PC-9 (cell line): ENCODE measurements around the gene TGFB1I1. TPM values are rescaled to one million over a fixed set of nuclear protein-coding genes. Genes with fewer than 3 reads are reported as not detected.
"Not testable (repeated sequence)": the region's sequence is repeated elsewhere in the genome, so short reads cannot be mapped to it uniquely, and the experiment has no call there.

Experiments used
- BruUV-seq: library from RNA; stranded (reverse); fragments of 400-500 nt; replicated peaks from 2 replicates; lab custom pipeline; 2021; lab: Mats Ljungman, UMichigan
- CTCF ChIA-PET: fragments of 300-600 bp; sonication (Branson Sonifier 250); formaldehyde crosslinking; loops from one replicate; lab custom pipeline; 2022; ENCODE audit warnings: antibody characterized with exemption; lab: Charles Lee
- POLR2A ChIA-PET: fragments of 300-600 bp; sonication (Branson Sonifier 250); formaldehyde crosslinking; loops from one replicate; lab custom pipeline; 2022; ENCODE audit warnings: antibody characterized with exemption; ENCODE audit not compliant: unreplicated experiment; lab: Charles Lee
- DNase-seq, 2 experiments: peaks; one replicate each; pipeline versions ENCODE4 v3.0.0 to v3.0.0-alpha.2; 2015 to 2022; ENCODE audit warnings: mixed read lengths in 1 of 2
- H2AFZ ChIP-seq: fragments of 200-600 bp; sonication (generic); 2 replicates; pipeline ENCODE4 v1.8.1; 2017; ENCODE audit warnings: antibody characterized with exemption
- H3F3A ChIP-seq: fragments of 200-600 bp; sonication (generic); 2 replicates; pipeline ENCODE4 v1.8.1; 2017; ENCODE audit warnings: antibody characterized with exemption, mild to moderate bottlenecking, low read depth; ENCODE audit not compliant: insufficient read depth
- H3K27ac ChIP-seq: fragments of 200-600 bp; sonication (generic); 2 replicates; pipeline ENCODE4 v1.6.1; 2016; ENCODE audit warnings: mixed run types
- H3K27me3 ChIP-seq: fragments of 200-600 bp; sonication (generic); 2 replicates; pipeline ENCODE4 v1.6.1; 2016; ENCODE audit warnings: low read depth, mixed run types; ENCODE audit not compliant: insufficient read depth
- H3K36me3 ChIP-seq: fragments of 200-600 bp; sonication (generic); 2 replicates; pipeline ENCODE4 v1.6.1; 2016; ENCODE audit warnings: low read depth, mixed run types
- H3K4me1 ChIP-seq: fragments of 200-600 bp; sonication (generic); replicated peaks from 2 replicates; pipeline ENCODE4 v1.6.1; 2016; ENCODE audit warnings: mixed run types; ENCODE audit not compliant: insufficient read depth
- H3K4me2 ChIP-seq: fragments of 200-600 bp; sonication (generic); 2 replicates; pipeline ENCODE4 v1.6.1; 2017; ENCODE audit warnings: mixed run types
- H3K4me3 ChIP-seq: fragments of 200-600 bp; sonication (generic); 2 replicates; pipeline ENCODE4 v1.6.1; 2016; ENCODE audit warnings: mixed run types
- H3K79me2 ChIP-seq: fragments of 200-600 bp; sonication (generic); 2 replicates; pipeline ENCODE4 v1.6.1; 2017; ENCODE audit warnings: low read depth, mixed run types
- H3K9me2 ChIP-seq: fragments of 200-600 bp; sonication (generic); 2 replicates; pipeline ENCODE4 v1.8.1; 2017; ENCODE audit warnings: mild to moderate bottlenecking; ENCODE audit not compliant: insufficient read depth
- H3K9me3 ChIP-seq: fragments of 200-600 bp; sonication (generic); 2 replicates; pipeline ENCODE4 v1.8.1; 2016; ENCODE audit warnings: low read depth; ENCODE audit not compliant: insufficient read depth
- H4K20me1 ChIP-seq: fragments of 200-600 bp; sonication (generic); 2 replicates; pipeline ENCODE4 v1.8.1; 2017; ENCODE audit not compliant: insufficient read depth
- EZH2 ChIP-seq: fragments of 200-600 bp; sonication (generic); IDR thresholded peaks from 2 replicates; pipeline ENCODE4 v1.8.0; 2017; ENCODE audit warnings: antibody characterized with exemption, low read depth
- intact Hi-C: fragments of 100-400 bp; cut with micrococcal nuclease; formaldehyde crosslinking; loops from one replicate; pipeline ENCODE4 v1.10.0; 2022; ENCODE audit not compliant: unreplicated experiment
- total RNA-seq: library from RNA; stranded (reverse); gene quantifications from 2 replicates; pipeline ENCODE4 v1.2.3, GENCODE V29; 2021
- TF ChIP-seq, protein P1 (sequence below): fragments of 200-600 bp; sonication (generic); conservative IDR thresholded peaks from 2 replicates; pipeline ENCODE4 v1.6.1; 2017; ENCODE audit warnings: mixed run types, antibody characterized with exemption, mild to moderate bottlenecking, moderate library complexity

TGFB1I1 gene
- total RNA-seq, 1 experiment from 2014 or later: 9.0 TPM

DNA sequence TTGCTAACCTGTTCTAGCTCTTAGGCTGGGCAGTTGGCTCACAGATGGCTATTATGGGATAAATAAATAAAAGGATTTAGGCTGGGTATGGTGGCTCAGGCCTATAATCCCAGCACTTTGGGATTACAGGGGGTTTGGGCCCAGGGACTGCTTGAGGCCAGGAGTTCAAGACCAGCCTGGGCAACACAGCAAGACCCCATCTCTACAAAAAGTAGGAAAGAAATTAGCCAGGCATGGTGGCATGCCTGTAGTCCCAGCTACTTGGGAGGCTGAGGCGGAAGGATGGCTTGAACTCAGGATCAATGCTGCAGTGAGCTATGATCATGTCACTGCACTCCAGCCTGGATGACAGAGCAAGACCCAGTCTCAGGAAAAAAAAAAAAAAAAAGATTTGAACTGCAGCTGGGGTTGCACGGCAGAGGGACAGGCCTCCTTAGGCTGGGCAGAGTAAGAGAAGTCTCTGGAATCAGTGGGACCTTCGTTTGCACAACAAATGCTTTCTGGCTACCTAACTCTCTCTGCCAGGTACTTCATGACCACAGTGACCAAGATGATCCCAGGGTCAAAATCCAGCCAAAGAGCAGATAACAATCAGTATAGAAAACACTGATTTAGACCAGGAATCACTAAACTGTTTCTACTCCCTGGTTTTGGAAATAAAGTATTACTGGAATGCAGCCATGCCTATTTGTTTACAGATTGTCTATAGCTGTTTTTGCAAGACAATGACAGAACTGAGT lies 29.4 kb downstream of the TGFB1I1 start:
- ChIA-PET CTCF (interaction anchor here (0.5 kb wide), 1 partner anchor 31 kb away, joined by 3 read pairs; no protein-coding TSS in a partner anchor), POLR2A (no interaction called here)
- no TSS peak for BruUV-seq
- DNase-seq: no peak
- TF ChIP-seq, protein P1, sequence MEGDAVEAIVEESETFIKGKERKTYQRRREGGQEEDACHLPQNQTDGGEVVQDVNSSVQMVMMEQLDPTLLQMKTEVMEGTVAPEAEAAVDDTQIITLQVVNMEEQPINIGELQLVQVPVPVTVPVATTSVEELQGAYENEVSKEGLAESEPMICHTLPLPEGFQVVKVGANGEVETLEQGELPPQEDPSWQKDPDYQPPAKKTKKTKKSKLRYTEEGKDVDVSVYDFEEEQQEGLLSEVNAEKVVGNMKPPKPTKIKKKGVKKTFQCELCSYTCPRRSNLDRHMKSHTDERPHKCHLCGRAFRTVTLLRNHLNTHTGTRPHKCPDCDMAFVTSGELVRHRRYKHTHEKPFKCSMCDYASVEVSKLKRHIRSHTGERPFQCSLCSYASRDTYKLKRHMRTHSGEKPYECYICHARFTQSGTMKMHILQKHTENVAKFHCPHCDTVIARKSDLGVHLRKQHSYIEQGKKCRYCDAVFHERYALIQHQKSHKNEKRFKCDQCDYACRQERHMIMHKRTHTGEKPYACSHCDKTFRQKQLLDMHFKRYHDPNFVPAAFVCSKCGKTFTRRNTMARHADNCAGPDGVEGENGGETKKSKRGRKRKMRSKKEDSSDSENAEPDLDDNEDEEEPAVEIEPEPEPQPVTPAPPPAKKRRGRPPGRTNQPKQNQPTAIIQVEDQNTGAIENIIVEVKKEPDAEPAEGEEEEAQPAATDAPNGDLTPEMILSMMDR: no peak
- TF ChIP-seq EZH2: no peak
- no peaks in the 10 kb centered on the region for H3K9me3 ChIP-seq
- no peaks in the 10 kb centered on the region for H3K4me1 ChIP-seq
- H3K4me2 ChIP-seq: no peak overlapping the region
- H3K79me2 ChIP-seq: peaks cover 3% of the 10 kb centered on the region
- no peak overlapping the region for H3K27ac ChIP-seq
- H4K20me1 ChIP-seq: peaks cover 3% of the 10 kb centered on the region; the same call in 1 of the 2 replicates
- intact Hi-C loops: no loop called here
- no peaks in the 10 kb centered on the region for H3F3A ChIP-seq
- H3K36me3 ChIP-seq: no peaks in the 10 kb centered on the region
- H2AFZ ChIP-seq: no peak overlapping the region
- H3K9me2 ChIP-seq: no peaks in the 10 kb centered on the region
- no peak overlapping the region for H3K4me3 ChIP-seq
- H3K27me3 ChIP-seq: no peaks in the 10 kb centered on the region

DNA sequence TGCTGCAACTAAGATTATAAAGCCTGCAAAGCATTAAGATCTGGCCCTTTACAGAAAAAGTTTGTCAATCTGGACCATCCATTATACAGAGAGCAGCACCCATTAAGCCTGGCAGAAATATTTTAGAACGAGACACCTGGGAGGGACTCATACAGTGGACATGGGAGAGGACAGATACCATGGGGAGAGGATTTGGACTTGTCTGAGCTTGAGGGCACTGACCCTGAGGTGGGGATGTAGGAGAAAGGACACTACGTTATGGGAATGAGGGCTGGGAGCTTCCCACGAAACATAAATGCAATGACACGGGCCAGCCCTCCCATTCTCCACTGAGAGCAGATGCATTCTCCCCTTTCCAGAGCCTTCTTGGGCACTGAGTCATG lies 30.0 kb downstream of the TGFB1I1 start:
- CTCF ChIA-PET: no interaction called here
- H3F3A ChIP-seq: no peaks in the 10 kb centered on the region
- H3K4me3 ChIP-seq: no peak overlapping the region
- H3K36me3 ChIP-seq: no peaks in the 10 kb centered on the region
- H3K9me3 ChIP-seq: no peaks in the 10 kb centered on the region
- no peak for DNase-seq
- no peak overlapping the region for H2AFZ ChIP-seq
- H3K4me2 ChIP-seq: no peak overlapping the region
- no peak overlapping the region for H3K27ac ChIP-seq
- intact Hi-C loops: no loop called here
- POLR2A ChIA-PET: no interaction called here
- H3K79me2 ChIP-seq: peaks cover 8% of the 10 kb centered on the region
- no peaks in the 10 kb centered on the region for H3K27me3 ChIP-seq
- TF ChIP-seq, protein P1: no peak
- no peak for TF ChIP-seq EZH2
- no TSS peak for BruUV-seq
- H3K4me1 ChIP-seq: peaks cover 3% of the 10 kb centered on the region
- H3K9me2 ChIP-seq: no peaks in the 10 kb centered on the region
- H4K20me1 ChIP-seq: peaks cover 3% of the 10 kb centered on the region; the same call in 1 of the 2 replicates

DNA sequence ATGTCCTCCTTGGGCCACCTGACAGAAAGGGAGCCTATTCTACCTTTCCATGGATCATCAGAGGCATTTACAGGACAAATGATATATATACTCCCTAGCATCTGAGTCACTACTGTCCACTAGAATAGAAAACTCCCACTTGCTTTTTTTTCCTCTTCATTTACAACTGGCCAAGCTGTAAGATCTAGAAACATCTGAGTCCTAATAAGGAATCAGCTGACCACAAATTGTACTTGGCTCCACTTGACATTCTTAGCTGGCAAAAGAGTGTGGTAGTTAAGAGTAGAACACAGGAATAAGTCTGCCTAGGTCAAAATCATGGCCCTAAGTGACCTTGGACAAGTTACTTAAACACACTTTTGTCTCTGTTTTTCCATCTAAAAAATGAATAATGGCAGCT lies 31.0 kb downstream of the TGFB1I1 start:
- Histone ChIP-seq H3F3A (no peaks in the 10 kb centered on the region), H3K4me2 (no peak overlapping the region), H3K9me2 (no peaks in the 10 kb centered on the region), H3K4me1 (peaks cover 8% of the 10 kb centered on the region), H3K9me3 (no peaks in the 10 kb centered on the region), H3K36me3 (no peaks in the 10 kb centered on the region), H3K79me2 (peaks cover 18% of the 10 kb centered on the region), H4K20me1 (peaks cover 3% of the 10 kb centered on the region; the same call in 1 of the 2 replicates), H2AFZ (no peak overlapping the region), H3K4me3 (no peak overlapping the region), H3K27ac (no peak overlapping the region), H3K27me3 (no peaks in the 10 kb centered on the region)
- DNase-seq: no peak
- ChIA-PET POLR2A (interaction anchor here (0.6 to 0.7 kb wide), 2 partner anchors 117 to 1418 kb away, joined by 3 read pairs; no protein-coding TSS in a partner anchor), CTCF (interaction anchor here (0.6 kb wide), 1 partner anchor 347 kb away, joined by 7 read pairs; no protein-coding TSS in a partner anchor)
- BruUV-seq: no TSS peak
- intact Hi-C loops: no loop called here
- TF ChIP-seq, protein P1: no peak
- no peak for TF ChIP-seq EZH2

DNA sequence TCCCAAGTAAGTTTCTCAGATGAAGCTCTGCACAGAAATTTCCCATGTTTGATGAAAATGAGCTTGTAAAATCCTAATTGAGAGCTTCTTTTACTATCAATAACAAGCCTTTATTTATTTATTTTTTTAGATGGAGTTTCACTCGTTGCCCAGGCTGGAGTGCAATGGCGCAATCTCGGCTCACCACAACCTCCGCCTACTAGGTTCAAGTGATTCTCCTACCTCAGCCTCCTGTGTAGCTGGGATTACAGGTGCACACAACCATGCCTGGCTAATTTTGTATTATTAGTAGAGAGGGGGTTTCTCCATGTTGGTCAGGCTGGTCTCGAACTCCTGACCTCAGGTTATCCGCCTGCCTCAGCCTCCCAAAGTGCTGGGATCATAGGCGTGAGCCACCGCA lies 31.6 kb downstream of the TGFB1I1 start:
- H3F3A ChIP-seq, H3K9me2 ChIP-seq, H3K9me3 ChIP-seq, H2AFZ ChIP-seq, H4K20me1 ChIP-seq, H3K4me1 ChIP-seq, CTCF ChIA-PET, H3K27me3 ChIP-seq, H3K4me2 ChIP-seq, H3K27ac ChIP-seq, BruUV-seq, DNase-seq, H3K4me3 ChIP-seq, H3K36me3 ChIP-seq, intact Hi-C loops: not testable (repeated sequence)
- H3K79me2 ChIP-seq: peaks cover 21% of the 10 kb centered on the region
- POLR2A ChIA-PET: interaction anchor here (0.6 to 0.7 kb wide), 2 partner anchors 117 to 1419 kb away, joined by 3 read pairs; no protein-coding TSS in a partner anchor
